ENCODE measurements around the gene COX15.
"Not testable (repeated sequence)": the region's sequence is repeated elsewhere in the genome, so short reads cannot be mapped to it uniquely, and the experiment has no call there.

Gene COX15

GRCh38 chr10:99732033-99732842 is at the start of gene COX15, which contains the start of gene CUTC:
COX15 (minus strand) TSS chr10:99732127; CDS start chr10:99732049, 78 bp downstream.
CUTC (plus strand) TSS chr10:99732234; CDS start chr10:99732349, 115 bp downstream.
- peak; percentile 97 for DNase-seq (ENCODE audit: low spot score)

- DNase-seq (ENCODE audit: low spot score): no peak
Measured at GRCh38 chr10:99779335-99779734, 47.4 kb upstream of the COX15 start.

- DNase-seq (ENCODE audit: low spot score): no peak
Measured at GRCh38 chr10:99777918-99778714, 46.2 kb upstream of the COX15 start.

GRCh38 chr10:99775850-99776249 is 43.9 kb upstream of the COX15 start:
- DNase-seq (ENCODE audit: low spot score): peak; percentile 26

- no peak for DNase-seq (ENCODE audit: low spot score)
Measured at GRCh38 chr10:99770408-99771045, 38.6 kb upstream of the COX15 start.

- no peak for DNase-seq (ENCODE audit: low spot score)
Measured at GRCh38 chr10:99769706-99770105, 37.8 kb upstream of the COX15 start.

GRCh38 chr10:99768556-99768955 is 36.6 kb upstream of the COX15 start:
- no peak for DNase-seq (ENCODE audit: low spot score)

- DNase-seq (ENCODE audit: low spot score): no peak
Measured at GRCh38 chr10:99767901-99768300, 36.0 kb upstream of the COX15 start.

GRCh38 chr10:99766302-99766681 is 34.4 kb upstream of the COX15 start:
- DNase-seq (ENCODE audit: low spot score): no peak

- DNase-seq (ENCODE audit: low spot score): no peak
Measured at GRCh38 chr10:99765672-99766301, 33.9 kb upstream of the COX15 start.

GRCh38 chr10:99761365-99761764 is 29.4 kb upstream of the COX15 start:
- no peak for DNase-seq (ENCODE audit: low spot score)

- no peak for DNase-seq (ENCODE audit: low spot score)
Measured at GRCh38 chr10:99760321-99760720, 28.4 kb upstream of the COX15 start.

- no peak for DNase-seq (ENCODE audit: low spot score)
Measured at GRCh38 chr10:99758211-99758891, 26.4 kb upstream of the COX15 start.

GRCh38 chr10:99756159-99756558 is 24.2 kb upstream of the COX15 start:
- no peak for DNase-seq (ENCODE audit: low spot score)

- no peak for DNase-seq (ENCODE audit: low spot score)
Measured at GRCh38 chr10:99754670-99755069, 22.7 kb upstream of the COX15 start.

- DNase-seq (ENCODE audit: low spot score): no peak
Measured at GRCh38 chr10:99750641-99751040, 18.7 kb upstream of the COX15 start.

GRCh38 chr10:99748823-99749451 is 17.0 kb upstream of the COX15 start:
- DNase-seq (ENCODE audit: low spot score): no peak

- not testable (repeated sequence) for DNase-seq (ENCODE audit: low spot score)
Measured at GRCh38 chr10:99746166-99746565, 14.2 kb upstream of the COX15 start.

- DNase-seq (ENCODE audit: low spot score): peak; percentile 62
Measured at GRCh38 chr10:99743841-99744240, 11.9 kb upstream of the COX15 start.

GRCh38 chr10:99742701-99743100 is 10.8 kb upstream of the COX15 start:
- peak; percentile 30 for DNase-seq (ENCODE audit: low spot score)

GRCh38 chr10:99742254-99742653 is 10.3 kb upstream of the COX15 start:
- DNase-seq (ENCODE audit: low spot score): no peak

Measured in putamen (tissue), 1 donor.